H9 (cell line): ENCODE measurements around the gene MAD1L1. TPM values are rescaled to one million over a fixed set of nuclear protein-coding genes. Genes with fewer than 3 reads are reported as not detected.

Source experiments
- DNase-seq: peaks from one replicate; pipeline ENCODE4 v3.0.0-alpha.2; 2017
- H2AFZ ChIP-seq: one replicate; pipeline ENCODE4 v1.6.1; 2013; ENCODE audit warnings: mild to moderate bottlenecking, low read length, control low read depth, moderate library complexity
- H2AK5ac ChIP-seq: 2 replicates; pipeline ENCODE4 v1.6.1; 2013; ENCODE audit warnings: low read length, control low read depth, mixed read lengths; ENCODE audit not compliant: insufficient read length
- H2BK120ac ChIP-seq: one replicate; pipeline ENCODE4 v1.6.1; 2013; ENCODE audit warnings: low read depth, mild to moderate bottlenecking, low read length, control low read depth, inconsistent platforms; ENCODE audit not compliant: poor library complexity, severe bottlenecking
- H2BK12ac ChIP-seq: 2 replicates; pipeline ENCODE4 v1.6.1; 2013; ENCODE audit warnings: low read length, control low read depth, mixed read lengths, low read depth; ENCODE audit not compliant: insufficient read length
- H2BK15ac ChIP-seq: 2 replicates; pipeline ENCODE4 v1.6.1; 2013; ENCODE audit warnings: low read depth, low read length, control low read depth
- H2BK20ac ChIP-seq: one replicate; pipeline ENCODE4 v1.6.1; 2013; ENCODE audit warnings: low read depth, mild to moderate bottlenecking, low read length, control low read depth, inconsistent platforms; ENCODE audit not compliant: poor library complexity, severe bottlenecking
- H2BK5ac ChIP-seq: 2 replicates; pipeline ENCODE4 v1.6.1; 2013; ENCODE audit warnings: low read length, control low read depth, mixed read lengths; ENCODE audit not compliant: insufficient read length
- H3K14ac ChIP-seq: 2 replicates; pipeline ENCODE4 v1.6.1; 2013; ENCODE audit warnings: low read length, control low read depth; ENCODE audit not compliant: insufficient read depth
- H3K18ac ChIP-seq: 2 replicates; pipeline ENCODE4 v1.6.1; 2013; ENCODE audit warnings: low read depth, mild to moderate bottlenecking, mixed read lengths, low read length, control low read depth; ENCODE audit not compliant: insufficient read length
- H3K23ac ChIP-seq: 2 replicates; pipeline ENCODE4 v1.6.1; 2013; ENCODE audit warnings: low read length, control low read depth, mixed read lengths, low read depth; ENCODE audit not compliant: insufficient read length
- H3K23me2 ChIP-seq: 2 replicates; pipeline ENCODE4 v1.6.1; 2013; ENCODE audit warnings: low read depth, mild to moderate bottlenecking, mixed read lengths, low read length, control low read depth; ENCODE audit not compliant: insufficient read length, poor library complexity, severe bottlenecking
- H3K27ac ChIP-seq: 2 replicates; pipeline ENCODE4 v1.5.1; 2013; ENCODE audit warnings: low read length, control low read depth, mixed read lengths, low read depth; ENCODE audit not compliant: insufficient read length
- H3K27me3 ChIP-seq: 2 replicates; pipeline ENCODE4 v1.6.1; 2013; ENCODE audit warnings: low read length, control low read depth, inconsistent platforms; ENCODE audit not compliant: insufficient read depth
- H3K4ac ChIP-seq: 2 replicates; pipeline ENCODE4 v1.6.1; 2013; ENCODE audit warnings: low read depth, mild to moderate bottlenecking, control low read depth, inconsistent platforms, low read length, moderate library complexity
- H3K4me1 ChIP-seq: 2 replicates; pipeline ENCODE4 v1.6.1; 2013; ENCODE audit warnings: low read length, control low read depth, inconsistent platforms; ENCODE audit not compliant: insufficient read depth
- H3K4me2 ChIP-seq: 2 replicates; pipeline ENCODE4 v1.6.1; 2013; ENCODE audit warnings: low read length, control low read depth, mixed read lengths; ENCODE audit not compliant: insufficient read length, insufficient read depth
- H3K56ac ChIP-seq: 2 replicates; pipeline ENCODE4 v1.6.1; 2013; ENCODE audit warnings: low read depth, mild to moderate bottlenecking, mixed read lengths, low read length, control low read depth; ENCODE audit not compliant: insufficient read length
- H3K79me1 ChIP-seq: 2 replicates; pipeline ENCODE4 v1.6.1; 2013; ENCODE audit warnings: low read depth, mild to moderate bottlenecking, moderate library complexity, low read length, control low read depth, inconsistent platforms; ENCODE audit not compliant: insufficient read depth, poor library complexity, severe bottlenecking
- H3K79me2 ChIP-seq: 2 replicates; pipeline ENCODE4 v1.6.1; 2013; ENCODE audit warnings: low read length, control low read depth, inconsistent platforms; ENCODE audit not compliant: insufficient read depth
- H3K9ac ChIP-seq: 2 replicates; pipeline ENCODE4 v1.6.1; 2013; ENCODE audit warnings: low read length, control low read depth, mixed read lengths; ENCODE audit not compliant: insufficient read length; ENCODE audit errors: extremely low read depth
- H3K9me3 ChIP-seq: one replicate; pipeline ENCODE4 v1.6.1; 2013; ENCODE audit warnings: low read depth, low read length, inconsistent platforms; ENCODE audit not compliant: control insufficient read depth
- H3T11ph ChIP-seq: one replicate; pipeline ENCODE4 v1.6.1; 2013; ENCODE audit warnings: mild to moderate bottlenecking, low read length, control low read depth, inconsistent platforms
- H4K20me1 ChIP-seq: one replicate; pipeline ENCODE4 v1.6.1; 2013; ENCODE audit not compliant: control insufficient read depth, insufficient read length, insufficient read depth
- H4K5ac ChIP-seq: 2 replicates; pipeline ENCODE4 v1.6.1; 2013; ENCODE audit warnings: low read depth, mild to moderate bottlenecking, mixed read lengths, low read length, control low read depth; ENCODE audit not compliant: insufficient read length
- H4K8ac ChIP-seq: replicated peaks from 2 replicates; pipeline ENCODE4 v1.6.1; 2013; ENCODE audit warnings: low read length, control low read depth, mixed read lengths, low read depth; ENCODE audit not compliant: insufficient read length
- H4K91ac ChIP-seq: 2 replicates; pipeline ENCODE4 v1.6.1; 2013; ENCODE audit warnings: low read depth, mild to moderate bottlenecking, moderate library complexity, mixed read lengths, low read length, control low read depth; ENCODE audit not compliant: insufficient read length
- H3K27ac Mint-ChIP-seq, 3 experiments: 2 replicates in 2 of 3; 3 replicates in 1 of 3; pipeline ENCODE4 v1.8.0; 2020 to 2021; ENCODE audit warnings: mixed read lengths in 3 of 3, mild to moderate bottlenecking in 1 of 3, moderate library complexity in 1 of 3
- H3K27me3 Mint-ChIP-seq: 2 replicates; pipeline ENCODE4 v1.8.0; 2021; ENCODE audit warnings: low read depth, mild to moderate bottlenecking, moderate library complexity, mixed read lengths
- H3K36me3 Mint-ChIP-seq, 3 experiments: 2 replicates in 2 of 3; 3 replicates in 1 of 3; pipeline ENCODE4 v1.8.0; 2020 to 2021; ENCODE audit warnings: low read depth in 3 of 3, mixed read lengths in 3 of 3; ENCODE audit not compliant: insufficient read depth in 1 of 3
- H3K4me1 Mint-ChIP-seq, 2 experiments: 2 replicates each; pipeline ENCODE4 v1.8.0; 2020; ENCODE audit warnings: mixed read lengths in 2 of 2
- H3K4me3 Mint-ChIP-seq, 2 experiments: 2 replicates in 1 of 2; 3 replicates in 1 of 2; pipeline ENCODE4 v1.8.0; 2020 to 2021; ENCODE audit warnings: mild to moderate bottlenecking in 2 of 2, mixed read lengths in 2 of 2, moderate library complexity in 1 of 2
- H3K9me3 Mint-ChIP-seq, 2 experiments: 2 replicates in 1 of 2; 3 replicates in 1 of 2; pipeline ENCODE4 v1.8.0; 2020; ENCODE audit warnings: mild to moderate bottlenecking in 2 of 2, mixed read lengths in 2 of 2, moderate library complexity in 1 of 2
- WGBS: extraction: QIAGEN DNeasy Blood & Tissue Kit; methylation state at CpG from one replicate; pipeline ENCODE4 v1.1.7; 2013; ENCODE audit warnings: missing lambda C conversion rate, low lambda C conversion rate, mixed read lengths; ENCODE audit not compliant: insufficient read length; ENCODE audit errors: extremely low coverage; 5-methylcytosine and 5-hydroxymethylcytosine counted together
- total RNA-seq: library from RNA; stranded (reverse); gene quantifications from 2 replicates; pipeline ENCODE4 v1.2.1, GENCODE V29; 2021
- TF ChIP-seq, protein P1 (sequence below): fragments of 200-600 bp; sonication (generic); conservative IDR thresholded peaks from 3 replicates; pipeline ENCODE4 v1.8.0; 2021; ENCODE audit warnings: antibody characterized with exemption, mild to moderate bottlenecking

The MAD1L1 gene
- total RNA-seq, 1 experiment from 2014 or later: 39.0 TPM

DNA sequence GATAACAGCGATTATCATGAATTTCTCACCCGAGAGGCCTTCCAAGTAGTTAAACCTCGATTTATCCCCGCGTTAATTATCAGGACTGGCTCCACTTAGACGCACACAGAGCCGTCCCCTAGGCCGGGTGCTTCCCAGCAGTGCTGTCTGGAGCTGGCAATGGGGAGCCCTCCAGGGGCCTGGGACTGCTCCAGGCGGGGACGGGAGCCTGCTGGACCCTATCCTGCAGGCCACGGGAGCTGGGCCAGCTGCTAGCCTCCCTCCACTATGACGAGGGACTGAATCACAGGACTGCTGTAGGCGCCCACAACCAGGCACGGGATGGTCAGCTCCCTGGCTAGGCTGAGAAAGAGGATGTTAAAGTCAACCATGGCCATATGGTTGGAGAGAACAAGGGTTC is 333.5 kb downstream of the MAD1L1 start:
- H4K91ac ChIP-seq: no peak overlapping the region
- no peak overlapping the region for H3K9ac ChIP-seq
- H3K4ac ChIP-seq: no peak overlapping the region
- H3K36me3 Mint-ChIP-seq: no peaks in the 10 kb centered on the region; a peak in 1 of 7 replicates
- H2BK5ac ChIP-seq: no peak overlapping the region
- no peak overlapping the region for H2AFZ ChIP-seq
- H3K27ac Mint-ChIP-seq: 0 out of 7 replicates have a peak overlapping the region, but pooled peaks of 2 of the 3 experiments have one; percentile 31 to 57
- no peak overlapping the region for H4K5ac ChIP-seq
- H2AK5ac ChIP-seq: no peak overlapping the region
- H2BK12ac ChIP-seq: no peak overlapping the region
- H3K9me3 ChIP-seq: no peaks in the 10 kb centered on the region
- H3K23ac ChIP-seq: no peak overlapping the region
- H3K27me3 ChIP-seq: no peaks in the 10 kb centered on the region
- H3K27me3 Mint-ChIP-seq: no peaks in the 10 kb centered on the region
- H3K23me2 ChIP-seq: no peaks in the 10 kb centered on the region
- H3K4me3 Mint-ChIP-seq: no peak overlapping the region
- no peak overlapping the region for H3K14ac ChIP-seq
- H3K27ac ChIP-seq: no peak overlapping the region
- H4K8ac ChIP-seq: no peak overlapping the region
- no peak overlapping the region for H2BK120ac ChIP-seq
- no peaks in the 10 kb centered on the region for H3K4me1 Mint-ChIP-seq
- no peaks in the 10 kb centered on the region for H4K20me1 ChIP-seq
- no peak overlapping the region for H3K56ac ChIP-seq
- no peak overlapping the region for H2BK20ac ChIP-seq
- H3K79me1 ChIP-seq: no peaks in the 10 kb centered on the region
- DNase-seq: no peak
- H3T11ph ChIP-seq: no peak overlapping the region
- H3K9me3 Mint-ChIP-seq: no peaks in the 10 kb centered on the region
- no CpG with 5 or more reads among the region's 14 CpGs for WGBS
- H3K4me1 ChIP-seq: no peaks in the 10 kb centered on the region
- H3K79me2 ChIP-seq: no peaks in the 10 kb centered on the region
- no peak overlapping the region for H3K4me2 ChIP-seq
- no peak overlapping the region for H3K18ac ChIP-seq
- TF ChIP-seq, protein P1, sequence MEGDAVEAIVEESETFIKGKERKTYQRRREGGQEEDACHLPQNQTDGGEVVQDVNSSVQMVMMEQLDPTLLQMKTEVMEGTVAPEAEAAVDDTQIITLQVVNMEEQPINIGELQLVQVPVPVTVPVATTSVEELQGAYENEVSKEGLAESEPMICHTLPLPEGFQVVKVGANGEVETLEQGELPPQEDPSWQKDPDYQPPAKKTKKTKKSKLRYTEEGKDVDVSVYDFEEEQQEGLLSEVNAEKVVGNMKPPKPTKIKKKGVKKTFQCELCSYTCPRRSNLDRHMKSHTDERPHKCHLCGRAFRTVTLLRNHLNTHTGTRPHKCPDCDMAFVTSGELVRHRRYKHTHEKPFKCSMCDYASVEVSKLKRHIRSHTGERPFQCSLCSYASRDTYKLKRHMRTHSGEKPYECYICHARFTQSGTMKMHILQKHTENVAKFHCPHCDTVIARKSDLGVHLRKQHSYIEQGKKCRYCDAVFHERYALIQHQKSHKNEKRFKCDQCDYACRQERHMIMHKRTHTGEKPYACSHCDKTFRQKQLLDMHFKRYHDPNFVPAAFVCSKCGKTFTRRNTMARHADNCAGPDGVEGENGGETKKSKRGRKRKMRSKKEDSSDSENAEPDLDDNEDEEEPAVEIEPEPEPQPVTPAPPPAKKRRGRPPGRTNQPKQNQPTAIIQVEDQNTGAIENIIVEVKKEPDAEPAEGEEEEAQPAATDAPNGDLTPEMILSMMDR: no peak
- no peak overlapping the region for H2BK15ac ChIP-seq
